ENCODE data around the gene SPI1. TPM values are rescaled to one million over a fixed set of nuclear protein-coding genes. Genes with fewer than 3 reads are reported as not detected.
A peak's percentile ranks its signal among the peaks of the same experiment; 100 is the strongest.

The SPI1 gene
- total RNA-seq, 1 experiment from 2014 or later: not detected

DNA sequence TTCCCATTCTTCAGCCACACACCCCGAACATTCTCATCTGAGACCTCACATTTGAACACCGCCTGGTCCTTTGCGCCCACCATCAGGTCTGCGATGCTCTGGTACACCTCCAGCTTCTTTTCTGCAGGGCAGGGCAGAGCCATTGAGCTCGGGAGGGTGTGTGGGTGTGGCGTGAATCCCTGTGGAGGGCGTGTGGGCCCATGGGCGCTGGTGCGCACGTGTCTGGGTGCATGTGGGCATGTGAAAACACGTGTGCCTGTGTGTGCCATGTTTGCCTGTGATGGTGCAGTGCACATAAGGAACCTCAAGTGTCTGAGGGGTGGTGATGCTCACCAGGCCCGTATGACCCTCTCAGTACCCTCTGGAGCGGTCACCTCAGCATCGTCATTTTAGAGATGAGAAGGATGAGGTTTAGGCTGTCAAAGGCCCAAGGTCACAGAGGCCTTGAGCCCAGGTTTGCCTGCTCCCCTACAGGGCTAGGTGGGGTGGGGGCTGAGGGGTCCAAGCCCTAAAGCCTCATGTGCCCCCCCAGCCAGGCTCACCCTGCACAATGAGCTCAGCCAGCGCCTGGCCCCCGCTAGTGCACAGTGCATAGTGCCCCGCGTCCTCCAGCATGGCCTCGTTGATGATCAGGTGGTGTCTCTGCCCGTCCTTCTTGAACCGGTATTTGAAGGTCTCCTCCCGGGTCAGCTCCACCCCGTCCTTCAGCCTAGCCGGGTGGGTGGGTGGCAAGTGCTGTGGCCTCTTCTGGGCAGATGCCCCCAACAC lies 36.1 kb downstream of the SPI1 start:
- H3K36me3 Mint-ChIP-seq (ENCODE audit: insufficient read depth in 1 of 3, low read depth in 3 of 3): no peaks in the 10 kb centered on the region
- peak overlapping the region in 1 of 3 experiments; percentile 13; a peak in 2 of 7 replicates for H3K27ac Mint-ChIP-seq

More for the DNA sequence above, 36.1 kb downstream of the SPI1 start:
- no peak overlapping the region for H2BK120ac ChIP-seq (ENCODE audit: low read depth, low read length, poor library complexity, severe bottlenecking)
- H2BK20ac ChIP-seq (ENCODE audit: low read depth, low read length, poor library complexity, severe bottlenecking): no peak overlapping the region
- H3K4ac ChIP-seq (ENCODE audit: low read depth, low read length): no peak overlapping the region
- H4K91ac ChIP-seq (ENCODE audit: insufficient read length, low read depth, low read length): no peak overlapping the region
- no peaks in the 10 kb centered on the region for H3K79me1 ChIP-seq (ENCODE audit: insufficient read depth, low read depth, low read length, poor library complexity, severe bottlenecking)
- TF ChIP-seq, protein P1, sequence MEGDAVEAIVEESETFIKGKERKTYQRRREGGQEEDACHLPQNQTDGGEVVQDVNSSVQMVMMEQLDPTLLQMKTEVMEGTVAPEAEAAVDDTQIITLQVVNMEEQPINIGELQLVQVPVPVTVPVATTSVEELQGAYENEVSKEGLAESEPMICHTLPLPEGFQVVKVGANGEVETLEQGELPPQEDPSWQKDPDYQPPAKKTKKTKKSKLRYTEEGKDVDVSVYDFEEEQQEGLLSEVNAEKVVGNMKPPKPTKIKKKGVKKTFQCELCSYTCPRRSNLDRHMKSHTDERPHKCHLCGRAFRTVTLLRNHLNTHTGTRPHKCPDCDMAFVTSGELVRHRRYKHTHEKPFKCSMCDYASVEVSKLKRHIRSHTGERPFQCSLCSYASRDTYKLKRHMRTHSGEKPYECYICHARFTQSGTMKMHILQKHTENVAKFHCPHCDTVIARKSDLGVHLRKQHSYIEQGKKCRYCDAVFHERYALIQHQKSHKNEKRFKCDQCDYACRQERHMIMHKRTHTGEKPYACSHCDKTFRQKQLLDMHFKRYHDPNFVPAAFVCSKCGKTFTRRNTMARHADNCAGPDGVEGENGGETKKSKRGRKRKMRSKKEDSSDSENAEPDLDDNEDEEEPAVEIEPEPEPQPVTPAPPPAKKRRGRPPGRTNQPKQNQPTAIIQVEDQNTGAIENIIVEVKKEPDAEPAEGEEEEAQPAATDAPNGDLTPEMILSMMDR (conservative IDR thresholded peaks at IDR 0.05): no peak
- H3K79me2 ChIP-seq (ENCODE audit: insufficient read depth, low read length): no peaks in the 10 kb centered on the region
- no peak overlapping the region for H3K27ac ChIP-seq (ENCODE audit: insufficient read length, low read depth, low read length)
- peaks cover 2 to 5% of the 10 kb centered on the region in 2 experiments; a peak in 2 of 4 replicates for H3K4me1 Mint-ChIP-seq
- H2AFZ ChIP-seq (ENCODE audit: low read length): no peak overlapping the region
- H3K27me3 Mint-ChIP-seq (ENCODE audit: low read depth): peaks cover 4% of the 10 kb centered on the region; the same call in 1 of the 2 replicates
- H4K8ac ChIP-seq (replicated peaks; ENCODE audit: insufficient read length, low read depth, low read length): no peak overlapping the region
- no peak overlapping the region; the same call in 1 of the 2 replicates for H3K14ac ChIP-seq (ENCODE audit: insufficient read depth, low read length)
- H3K27me3 ChIP-seq (ENCODE audit: insufficient read depth, low read length): no peaks in the 10 kb centered on the region
- H3K18ac ChIP-seq (ENCODE audit: insufficient read length, low read depth, low read length): no peak overlapping the region
- H3K4me3 Mint-ChIP-seq: no peak overlapping the region
- H3K9me3 ChIP-seq (ENCODE audit: control insufficient read depth, low read depth, low read length): no peaks in the 10 kb centered on the region
- no peaks in the 10 kb centered on the region for H3K4me1 ChIP-seq (ENCODE audit: insufficient read depth, low read length)
- H2AK5ac ChIP-seq (ENCODE audit: insufficient read length, low read length): no peak overlapping the region
- no peak overlapping the region for H2BK12ac ChIP-seq (ENCODE audit: insufficient read length, low read depth, low read length)
- WGBS (ENCODE audit: extremely low coverage, insufficient read length, low lambda C conversion rate): no CpG with 5 or more reads among the region's 24 CpGs
- no peak overlapping the region for H2BK5ac ChIP-seq (ENCODE audit: insufficient read length, low read length)
- no peak overlapping the region for H3K4me2 ChIP-seq (ENCODE audit: insufficient read depth, insufficient read length, low read length)
- no peak overlapping the region for H3T11ph ChIP-seq (ENCODE audit: low read length)
- no peak overlapping the region for H3K23ac ChIP-seq (ENCODE audit: insufficient read length, low read depth, low read length)
- H4K5ac ChIP-seq (ENCODE audit: insufficient read length, low read depth, low read length): no peak overlapping the region
- no peaks in the 10 kb centered on the region for H4K20me1 ChIP-seq (ENCODE audit: control insufficient read depth, insufficient read depth, insufficient read length)
- no peaks in the 10 kb centered on the region for H3K23me2 ChIP-seq (ENCODE audit: insufficient read length, low read depth, low read length, poor library complexity, severe bottlenecking)
- no peak for DNase-seq
- H2BK15ac ChIP-seq (ENCODE audit: low read depth, low read length): no peak overlapping the region
- no peaks in the 10 kb centered on the region; a peak in 1 of 5 replicates for H3K9me3 Mint-ChIP-seq
- no peak overlapping the region for H3K9ac ChIP-seq (ENCODE audit: extremely low read depth, insufficient read length, low read length)
- H3K56ac ChIP-seq (ENCODE audit: insufficient read length, low read depth, low read length): no peak overlapping the region
